GM19025 (cell line): ENCODE results near the gene CEP128.

Experiments used
- ATAC-seq: cut with Tn5 transposase; IDR thresholded peaks from one replicate; pipeline ENCODE4 v1.9.1; 2021; ENCODE audit warnings: mild to moderate bottlenecking, low read depth, moderate library complexity; ENCODE audit not compliant: unreplicated experiment

Gene CEP128

GRCh38 chr14:80781972-80782367, 159.6 kb downstream of the CEP128 start:
- no peak for ATAC-seq

- ATAC-seq: no peak
Observed at GRCh38 chr14:80780500-80780899, 161.0 kb downstream of the CEP128 start.

- no peak for ATAC-seq
Observed at GRCh38 chr14:80776657-80777056, 164.9 kb downstream of the CEP128 start.

- ATAC-seq: no peak
Observed at GRCh38 chr14:80776186-80776585, 165.4 kb downstream of the CEP128 start.

GRCh38 chr14:80772504-80772903, 169.0 kb downstream of the CEP128 start:
- no peak for ATAC-seq

GRCh38 chr14:80771201-80771600, 170.3 kb downstream of the CEP128 start:
- no peak for ATAC-seq

GRCh38 chr14:80770114-80770908, 171.2 kb downstream of the CEP128 start:
- no peak for ATAC-seq

- no peak for ATAC-seq
Observed at GRCh38 chr14:80768646-80769045, 172.9 kb downstream of the CEP128 start.

- no peak for ATAC-seq
Observed at GRCh38 chr14:80764921-80765507, 176.5 kb downstream of the CEP128 start.

GRCh38 chr14:80764496-80764895, 177.0 kb downstream of the CEP128 start:
- ATAC-seq: no peak

- no peak for ATAC-seq
Observed at GRCh38 chr14:80762641-80763228, 178.8 kb downstream of the CEP128 start.

- no peak for ATAC-seq
Observed at GRCh38 chr14:80754696-80755095, 186.8 kb downstream of the CEP128 start.

GRCh38 chr14:80751285-80751684, 190.3 kb downstream of the CEP128 start:
- ATAC-seq: no peak

GRCh38 chr14:80726211-80726610, 215.3 kb downstream of the CEP128 start:
- ATAC-seq: no peak

- ATAC-seq: no peak
Observed at GRCh38 chr14:80718940-80719339, 222.6 kb downstream of the CEP128 start.

GRCh38 chr14:80714474-80714873, 227.1 kb downstream of the CEP128 start:
- ATAC-seq: no peak

GRCh38 chr14:80713076-80713850, 228.3 kb downstream of the CEP128 start:
- ATAC-seq: no peak

- no peak for ATAC-seq
Observed at GRCh38 chr14:80705241-80705980, 236.1 kb downstream of the CEP128 start.

- no peak for ATAC-seq
Observed at GRCh38 chr14:80700601-80701000, 240.9 kb downstream of the CEP128 start.

- no peak for ATAC-seq
Observed at GRCh38 chr14:80699861-80700260, 241.7 kb downstream of the CEP128 start.
